Mesenchymal stem cell (in vitro differentiated cells and primary cell): ENCODE data around the gene VPREB1.
"Not testable (repeated sequence)": the region's sequence is repeated elsewhere in the genome, so short reads cannot be mapped to it uniquely, and the experiment has no call there.

ENCODE experiments used
- DNase-seq: peaks from one replicate; pipeline ENCODE4 v3.0.0-alpha.2; 2013
- H2AFZ ChIP-seq: one replicate; pipeline ENCODE4 v1.6.1; 2013; ENCODE audit warnings: low read depth, mild to moderate bottlenecking, control low read depth, inconsistent platforms, low read length, moderate library complexity
- H2AK5ac ChIP-seq: 2 replicates; pipeline ENCODE4 v1.6.1; 2013; ENCODE audit warnings: low read length, moderate library complexity, mild to moderate bottlenecking, inconsistent platforms; ENCODE audit not compliant: severe bottlenecking
- H2BK120ac ChIP-seq: one replicate; pipeline ENCODE4 v1.6.1; 2013; ENCODE audit warnings: low read depth, mild to moderate bottlenecking, inconsistent platforms, low read length, moderate library complexity
- H2BK12ac ChIP-seq, 2 experiments: one replicate each; pipeline ENCODE4 v1.6.1; 2013; ENCODE audit warnings: inconsistent platforms in 2 of 2, low read length in 2 of 2, mild to moderate bottlenecking in 2 of 2, moderate library complexity in 2 of 2, control low read depth in 1 of 2
- H2BK15ac ChIP-seq: one replicate; pipeline ENCODE4 v1.6.1; 2013; ENCODE audit warnings: mild to moderate bottlenecking, low read depth, inconsistent platforms; ENCODE audit not compliant: poor library complexity, severe bottlenecking
- H2BK5ac ChIP-seq: 2 replicates; pipeline ENCODE4 v1.6.1; 2013; ENCODE audit warnings: low read depth, mild to moderate bottlenecking, low read length, control low read depth, inconsistent platforms; ENCODE audit not compliant: poor library complexity, severe bottlenecking
- H3K14ac ChIP-seq, 2 experiments: one replicate each; pipeline ENCODE4 v1.6.1; 2013; ENCODE audit warnings: inconsistent platforms in 2 of 2, low read length in 2 of 2, control low read depth in 1 of 2, mild to moderate bottlenecking in 1 of 2, moderate library complexity in 1 of 2
- H3K18ac ChIP-seq, 2 experiments: one replicate each; pipeline ENCODE4 v1.6.1; 2013; ENCODE audit warnings: inconsistent platforms in 2 of 2, low read length in 2 of 2, control low read depth in 1 of 2, low read depth in 1 of 2, mild to moderate bottlenecking in 1 of 2
- H3K23ac ChIP-seq, 2 experiments: one replicate each; pipeline ENCODE4 v1.6.1; 2013; ENCODE audit warnings: inconsistent platforms in 2 of 2, low read length in 2 of 2, mild to moderate bottlenecking in 2 of 2, moderate library complexity in 2 of 2, control low read depth in 1 of 2
- H3K27ac ChIP-seq: 2 replicates; pipeline ENCODE4 v1.5.1; 2013; ENCODE audit warnings: mild to moderate bottlenecking, moderate library complexity, low read length, control low read depth, inconsistent platforms; ENCODE audit not compliant: poor library complexity, severe bottlenecking
- H3K27me3 ChIP-seq, 2 experiments: 2 replicates each; pipeline versions ENCODE4 v1.6.1 to v1.7.0; 2013; ENCODE audit warnings: low read length in 2 of 2, mild to moderate bottlenecking in 2 of 2, moderate library complexity in 2 of 2, control low read depth in 1 of 2, inconsistent platforms in 1 of 2; ENCODE audit not compliant: control insufficient read depth in 1 of 2, insufficient read depth in 1 of 2
- H3K36me3 ChIP-seq, 2 experiments: 2 replicates each; pipeline versions ENCODE4 v1.6.1 to v1.7.0; 2013; ENCODE audit warnings: low read length in 2 of 2, control low read depth in 1 of 2, inconsistent platforms in 1 of 2, low read depth in 1 of 2, mild to moderate bottlenecking in 1 of 2; ENCODE audit not compliant: insufficient read depth in 2 of 2, control insufficient read depth in 1 of 2
- H3K4ac ChIP-seq, 2 experiments: one replicate each; pipeline ENCODE4 v1.6.1; 2013; ENCODE audit warnings: inconsistent platforms in 2 of 2, low read length in 2 of 2, mild to moderate bottlenecking in 2 of 2, moderate library complexity in 2 of 2, control low read depth in 1 of 2, low read depth in 1 of 2
- H3K4me1 ChIP-seq: 2 replicates; pipeline ENCODE4 v1.6.1; 2013; ENCODE audit warnings: low read depth, low read length, control low read depth; ENCODE audit not compliant: control insufficient read depth, insufficient read depth
- H3K4me2 ChIP-seq: 2 replicates; pipeline ENCODE4 v1.6.1; 2013; ENCODE audit warnings: low read length, mild to moderate bottlenecking, inconsistent platforms; ENCODE audit not compliant: poor library complexity, severe bottlenecking
- H3K4me3 ChIP-seq, 2 experiments: 2 replicates each; pipeline versions ENCODE4 v1.5.1 to v1.7.0; 2013; ENCODE audit warnings: low read length in 2 of 2, mild to moderate bottlenecking in 2 of 2, control low read depth in 1 of 2, low read depth in 1 of 2; ENCODE audit not compliant: insufficient read depth in 1 of 2
- H3K79me1 ChIP-seq: replicated peaks from 2 replicates; pipeline ENCODE4 v1.6.1; 2013; ENCODE audit warnings: mild to moderate bottlenecking, control low read depth, low read length, inconsistent platforms; ENCODE audit not compliant: poor library complexity, severe bottlenecking
- H3K9ac ChIP-seq: 2 replicates; pipeline ENCODE4 v1.7.0; 2013; ENCODE audit warnings: mild to moderate bottlenecking, low read length, moderate library complexity
- H3K9me3 ChIP-seq: 2 replicates; pipeline ENCODE4 v1.7.0; 2013; ENCODE audit warnings: mild to moderate bottlenecking, low read length; ENCODE audit not compliant: control insufficient read depth
- H4K8ac ChIP-seq: one replicate; pipeline ENCODE4 v1.6.1; 2013; ENCODE audit warnings: inconsistent platforms, mild to moderate bottlenecking, low read length, moderate library complexity
- H4K91ac ChIP-seq: one replicate; pipeline ENCODE4 v1.6.1; 2013; ENCODE audit warnings: mild to moderate bottlenecking, low read length, inconsistent platforms
- WGBS: methylation state at CpG from one replicate; pipeline ENCODE4 v1.1.7; 2013; ENCODE audit warnings: mixed read lengths; 5-methylcytosine and 5-hydroxymethylcytosine counted together

Gene VPREB1

DNA sequence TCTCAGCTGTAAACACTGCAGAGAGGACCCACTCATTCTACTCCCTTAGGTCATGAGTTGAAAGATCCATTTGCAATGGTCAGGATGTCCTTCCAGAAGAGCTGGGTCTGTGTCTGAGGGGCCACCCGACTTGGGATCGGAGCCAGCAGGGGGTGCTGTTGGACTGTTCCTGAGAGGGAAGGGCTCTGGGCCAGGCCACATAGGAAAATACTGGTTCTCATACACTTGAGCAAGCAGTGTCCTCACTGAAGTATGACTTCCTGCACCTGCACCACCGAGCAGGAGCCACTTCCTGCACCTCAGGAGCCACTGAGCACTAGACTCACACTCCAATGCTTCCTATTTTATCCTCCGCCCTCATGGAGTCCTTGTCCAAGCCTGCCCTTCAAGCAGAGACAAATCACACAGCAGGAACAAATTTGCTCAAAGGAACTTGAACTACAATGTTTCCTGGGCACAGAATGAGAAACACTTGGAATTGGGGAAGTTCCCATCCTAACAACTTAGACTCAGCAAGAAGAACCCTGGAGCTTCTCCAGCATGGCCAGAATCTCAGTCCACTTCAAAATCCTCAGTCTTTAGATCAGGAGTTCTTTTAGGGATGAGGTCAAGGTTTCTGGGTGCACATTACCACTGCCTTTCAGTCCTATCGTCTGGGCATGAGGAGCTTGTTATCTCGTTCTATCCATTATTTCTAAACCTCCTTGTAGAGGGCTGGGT lies 36.6 kb upstream of the VPREB1 start:
- no peak overlapping the region for H3K14ac ChIP-seq
- no peaks in the 10 kb centered on the region for H3K79me1 ChIP-seq
- DNase-seq: peak; percentile 52
- no peak overlapping the region for H2AFZ ChIP-seq
- peaks cover 10 to 49% of the 10 kb centered on the region in 2 experiments for H3K27me3 ChIP-seq
- H2BK12ac ChIP-seq: no peak overlapping the region
- H2BK15ac ChIP-seq: no peak overlapping the region
- H3K4me3 ChIP-seq: no peak overlapping the region
- no peak overlapping the region for H2BK120ac ChIP-seq
- H4K8ac ChIP-seq: no peak overlapping the region
- no peak overlapping the region for H3K18ac ChIP-seq
- H3K9ac ChIP-seq: no peak overlapping the region
- H3K36me3 ChIP-seq: no peaks in the 10 kb centered on the region
- H3K4me2 ChIP-seq: no peak overlapping the region
- WGBS: 25% methylated on average over 4 of the region's 6 CpGs
- peaks cover 7% of the 10 kb centered on the region for H3K4me1 ChIP-seq
- H3K4ac ChIP-seq: no peak overlapping the region
- H3K23ac ChIP-seq: no peak overlapping the region
- no peak overlapping the region for H2BK5ac ChIP-seq
- H2AK5ac ChIP-seq: no peak overlapping the region
- H3K27ac ChIP-seq: no peak overlapping the region
- H3K9me3 ChIP-seq: no peaks in the 10 kb centered on the region
- H4K91ac ChIP-seq: no peak overlapping the region

DNA sequence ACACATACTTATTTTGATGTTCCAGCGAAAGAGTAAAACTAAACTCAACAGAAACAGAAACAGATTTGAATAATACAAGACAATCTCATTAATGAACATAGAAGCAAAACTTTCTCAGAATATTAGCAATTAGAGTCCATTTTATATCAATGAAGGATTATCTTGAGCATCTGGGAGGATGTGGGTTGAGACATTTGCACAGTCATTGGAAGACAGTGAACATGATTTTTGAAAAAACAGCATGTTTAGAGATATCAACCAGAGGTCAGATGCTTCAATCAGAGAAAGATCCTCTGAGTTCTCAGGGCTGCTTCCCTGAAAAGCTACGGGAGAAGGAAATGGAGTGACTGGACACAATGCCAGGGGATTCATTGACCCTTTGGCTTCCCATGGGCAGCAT lies 35.9 kb upstream of the VPREB1 start:
- Histone ChIP-seq H3K14ac (no peak overlapping the region), H3K4me2 (no peak overlapping the region), H3K4me1 (peaks cover 7% of the 10 kb centered on the region), H3K4me3 (no peak overlapping the region), H2AFZ (no peak overlapping the region), H3K18ac (no peak overlapping the region), H3K9me3 (no peaks in the 10 kb centered on the region), H2BK15ac (no peak overlapping the region), H2BK12ac (no peak overlapping the region), H3K36me3 (no peaks in the 10 kb centered on the region), H3K27ac (no peak overlapping the region), H4K91ac (no peak overlapping the region), H4K8ac (no peak overlapping the region), H3K23ac (no peak overlapping the region), H2BK120ac (no peak overlapping the region), H2AK5ac (no peak overlapping the region), H3K9ac (no peak overlapping the region), H3K79me1 (no peaks in the 10 kb centered on the region), H3K4ac (no peak overlapping the region), H2BK5ac (no peak overlapping the region), H3K27me3 (peaks cover 12 to 48% of the 10 kb centered on the region in 2 experiments)
- WGBS: 81% methylated on average over 1 of the region's 2 CpGs
- no peak for DNase-seq

DNA sequence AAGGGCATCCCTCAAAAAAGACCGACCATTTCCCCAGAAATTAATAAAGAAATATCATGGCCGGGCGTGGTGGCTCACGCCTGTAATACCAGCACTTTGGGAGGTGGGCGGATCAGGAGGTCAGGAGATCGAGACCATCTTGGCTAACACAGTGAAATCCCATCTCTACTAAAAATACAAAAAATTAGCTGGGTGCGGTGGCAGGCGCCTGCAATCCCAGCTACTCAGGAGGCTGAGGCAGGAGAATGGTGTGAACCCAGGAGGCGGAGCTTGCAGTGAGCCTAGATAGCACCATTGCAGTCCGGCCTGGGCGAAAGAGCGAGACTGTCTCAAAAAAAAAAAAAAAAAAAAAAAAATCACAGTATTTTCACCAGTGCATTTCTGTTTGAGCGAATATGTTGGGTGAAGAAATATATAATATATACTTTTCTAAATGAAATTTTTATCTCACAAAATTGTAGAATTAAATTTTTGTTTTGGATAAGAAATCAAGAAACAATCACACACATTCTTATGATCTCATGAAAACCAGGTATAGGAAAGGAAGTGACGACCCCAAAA lies 35.4 kb upstream of the VPREB1 start:
- not testable (repeated sequence) for H2AK5ac ChIP-seq, H3K4me2 ChIP-seq, H3K36me3 ChIP-seq, H2BK120ac ChIP-seq, H3K4me3 ChIP-seq, H3K4me1 ChIP-seq, H3K79me1 ChIP-seq, H3K18ac ChIP-seq, H3K14ac ChIP-seq, DNase-seq, H3K23ac ChIP-seq, H3K4ac ChIP-seq, H3K9ac ChIP-seq, H3K27ac ChIP-seq, H2BK5ac ChIP-seq, H3K9me3 ChIP-seq, H4K91ac ChIP-seq, H4K8ac ChIP-seq, H2AFZ ChIP-seq, H2BK15ac ChIP-seq, H2BK12ac ChIP-seq
- H3K27me3 ChIP-seq: peaks cover 12 to 46% of the 10 kb centered on the region in 2 experiments
- WGBS: 91% methylated on average over 11 of the region's 14 CpGs

DNA sequence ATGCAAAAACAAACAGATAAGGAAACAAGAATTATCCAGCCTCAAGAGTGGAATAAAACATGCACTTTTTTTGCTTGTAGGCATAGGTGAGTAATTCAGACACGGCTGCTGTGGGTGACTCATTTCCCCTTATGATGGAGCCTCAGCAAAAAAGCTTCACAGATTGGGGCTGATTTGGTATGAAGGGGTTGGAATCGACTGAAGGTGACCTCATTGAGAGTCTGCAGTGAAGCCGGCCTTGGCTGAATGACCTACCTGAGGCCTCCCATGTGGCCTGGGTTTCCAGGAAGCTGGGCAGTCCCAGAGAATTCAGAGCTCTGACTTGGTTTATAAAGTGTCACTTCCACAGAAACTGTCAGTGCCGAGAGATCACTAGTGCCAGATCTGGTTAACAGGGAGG lies 34.2 kb upstream of the VPREB1 start:
- no peak overlapping the region for H3K14ac ChIP-seq
- peaks cover 7% of the 10 kb centered on the region for H3K4me1 ChIP-seq

More for the DNA sequence above, 34.2 kb upstream of the VPREB1 start:
- H3K4me3 ChIP-seq: no peak overlapping the region
- H3K23ac ChIP-seq: no peak overlapping the region
- H4K8ac ChIP-seq: no peak overlapping the region
- no peaks in the 10 kb centered on the region for H3K9me3 ChIP-seq
- H2BK12ac ChIP-seq: no peak overlapping the region
- no peak overlapping the region for H4K91ac ChIP-seq
- H2BK15ac ChIP-seq: no peak overlapping the region
- no peak overlapping the region for H3K4me2 ChIP-seq
- peaks cover 21 to 48% of the 10 kb centered on the region in 2 experiments for H3K27me3 ChIP-seq
- H3K9ac ChIP-seq: no peak overlapping the region
- H3K4ac ChIP-seq: no peak overlapping the region
- no peak overlapping the region for H2AFZ ChIP-seq
- no peak overlapping the region for H3K18ac ChIP-seq
- no peak overlapping the region for H3K27ac ChIP-seq
- H2AK5ac ChIP-seq: no peak overlapping the region
- H3K36me3 ChIP-seq: no peaks in the 10 kb centered on the region
- 38% methylated on average over 4 of the region's 4 CpGs for WGBS
- no peaks in the 10 kb centered on the region for H3K79me1 ChIP-seq
- DNase-seq: no peak
- no peak overlapping the region for H2BK5ac ChIP-seq
- no peak overlapping the region for H2BK120ac ChIP-seq
